Activated CD4-positive, alpha-beta memory T cell treated with anti-CD3 and anti-CD28 coated beads for 36 hours (primary cell): ENCODE results near the gene TCHP. TPM values are rescaled to one million over a fixed set of nuclear protein-coding genes. Genes with fewer than 3 reads are reported as not detected.
"Not testable (repeated sequence)": the region's sequence is repeated elsewhere in the genome, so short reads cannot be mapped to it uniquely, and the experiment has no call there.

ENCODE experiments used
- CTCF ChIA-PET: fragments of 350-600 bp; sonication (Branson Sonifier 250); formaldehyde crosslinking; loops from one replicate; lab custom pipeline; 2021; ENCODE audit warnings: antibody characterized with exemption, inconsistent platforms; lab: Charles Lee
- POLR2A ChIA-PET: fragments of 350-600 bp; sonication (Branson Sonifier 250); formaldehyde crosslinking; loops from one replicate; lab custom pipeline; 2021; ENCODE audit warnings: antibody characterized with exemption; lab: Charles Lee
- DNase-seq: peaks from one replicate; pipeline ENCODE4 v3.0.0-alpha.2; 2020
- H3K27ac Mint-ChIP-seq: one replicate; pipeline ENCODE4 v1.8.0; 2021; ENCODE audit warnings: mixed read lengths
- H3K27me3 Mint-ChIP-seq: one replicate; pipeline ENCODE4 v1.8.0; 2021; ENCODE audit warnings: mixed read lengths
- H3K36me3 Mint-ChIP-seq: one replicate; pipeline ENCODE4 v1.8.0; 2021; ENCODE audit warnings: mixed read lengths
- H3K4me1 Mint-ChIP-seq: one replicate; pipeline ENCODE4 v1.8.0; 2021; ENCODE audit warnings: low read depth, mixed read lengths
- H3K4me3 Mint-ChIP-seq: one replicate; pipeline ENCODE4 v1.8.0; 2021; ENCODE audit warnings: mild to moderate bottlenecking, mixed read lengths
- H3K9me3 Mint-ChIP-seq: one replicate; pipeline ENCODE4 v1.8.0; 2021; ENCODE audit warnings: mixed read lengths
- intact Hi-C: fragments of 100-400 bp; cut with micrococcal nuclease; formaldehyde crosslinking; loops from one replicate; pipeline ENCODE4 v1.15.1; 2023
- total RNA-seq, 2 experiments: library from RNA; stranded (reverse); gene quantifications; one replicate each; pipeline ENCODE4 v1.2.3, GENCODE V29; 2021

Gene TCHP
- total RNA-seq, 2 experiments from 2014 or later, result 21.2 to 21.3 TPM

DNA sequence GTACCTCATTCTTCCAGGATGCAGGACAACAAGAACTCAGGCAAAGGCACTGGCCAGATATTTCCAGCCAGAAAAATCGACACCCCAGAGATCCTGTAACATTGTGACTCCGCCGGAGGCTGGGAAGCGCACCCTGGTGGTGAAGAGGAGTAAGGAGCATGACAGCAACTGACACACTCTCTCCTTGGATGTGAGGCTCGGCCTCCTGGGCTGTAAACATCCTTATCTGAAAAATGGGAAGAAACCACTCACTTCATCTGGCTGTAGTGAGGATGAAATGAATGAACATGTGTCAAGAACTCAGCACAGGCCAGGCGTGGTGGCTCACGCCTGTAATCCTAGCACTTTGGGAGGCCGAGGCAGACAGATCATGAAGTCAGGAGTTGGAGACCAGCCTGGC, 27.5 kb downstream of the TCHP start:
- Mint-ChIP-seq H3K27ac (no peak overlapping the region), H3K9me3 (no peaks in the 10 kb centered on the region), H3K36me3 (peaks cover 8% of the 10 kb centered on the region), H3K4me3 (no peak overlapping the region), H3K27me3 (no peaks in the 10 kb centered on the region), H3K4me1 (no peaks in the 10 kb centered on the region)
- intact Hi-C loops, result loop anchor here (1.0 kb wide), 1 partner anchor 74 kb away; no protein-coding TSS in a partner anchor
- ChIA-PET CTCF (interaction anchor here (1.0 to 5.9 kb wide), 5 partner anchors 14 to 124 kb away, joined by 3 to 41 read pairs (median 4); no protein-coding TSS in a partner anchor), POLR2A (interaction anchor here (0.7 kb wide), 1 partner anchor 57 kb away, joined by 7 read pairs; no protein-coding TSS in a partner anchor)
- peak; percentile 54 for DNase-seq

DNA sequence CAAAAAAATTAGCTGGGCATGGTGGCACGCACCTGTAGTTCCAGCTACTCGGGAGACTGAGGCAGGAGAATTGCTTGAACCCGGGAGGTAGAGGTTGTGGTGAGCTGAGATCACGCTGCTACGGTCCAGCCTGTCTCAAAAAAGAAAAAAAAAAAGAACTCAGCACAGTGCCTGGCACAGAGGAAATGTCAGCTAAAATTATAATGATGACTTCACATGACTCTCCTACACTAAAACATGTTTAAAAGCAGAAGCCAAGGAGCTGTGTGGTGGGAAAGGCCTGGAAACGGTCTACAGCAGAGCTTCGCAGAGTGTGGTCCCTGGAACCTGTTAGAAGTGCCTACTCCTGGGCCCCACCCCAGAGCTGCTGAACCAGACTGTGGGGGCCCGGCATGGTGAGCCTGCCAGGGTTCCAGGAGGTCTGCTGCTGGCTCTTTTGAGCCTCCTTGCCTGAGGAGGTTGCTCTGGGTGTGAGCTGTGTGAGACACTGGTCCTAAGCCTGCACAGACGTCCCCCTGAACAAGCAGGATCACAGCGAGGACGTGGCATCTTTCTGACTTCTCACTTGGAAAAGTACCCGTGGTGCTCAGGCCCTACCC, 28.1 kb downstream of the TCHP start:
- H3K36me3 Mint-ChIP-seq, result peaks cover 8% of the 10 kb centered on the region
- H3K4me3 Mint-ChIP-seq, result no peak overlapping the region
- no peaks in the 10 kb centered on the region for H3K9me3 Mint-ChIP-seq
- H3K27ac Mint-ChIP-seq, result no peak overlapping the region
- H3K27me3 Mint-ChIP-seq, result no peaks in the 10 kb centered on the region
- POLR2A ChIA-PET, result interaction anchor here (0.7 kb wide), 1 partner anchor 117 kb away, joined by 3 read pairs; no protein-coding TSS in a partner anchor
- CTCF ChIA-PET, result interaction anchor here (0.6 to 5.9 kb wide), 8 partner anchors 8 to 186 kb away, joined by 3 to 41 read pairs (median 3); no protein-coding TSS in a partner anchor
- DNase-seq, result no peak
- H3K4me1 Mint-ChIP-seq, result no peaks in the 10 kb centered on the region
- intact Hi-C loops, result no loop called here

DNA sequence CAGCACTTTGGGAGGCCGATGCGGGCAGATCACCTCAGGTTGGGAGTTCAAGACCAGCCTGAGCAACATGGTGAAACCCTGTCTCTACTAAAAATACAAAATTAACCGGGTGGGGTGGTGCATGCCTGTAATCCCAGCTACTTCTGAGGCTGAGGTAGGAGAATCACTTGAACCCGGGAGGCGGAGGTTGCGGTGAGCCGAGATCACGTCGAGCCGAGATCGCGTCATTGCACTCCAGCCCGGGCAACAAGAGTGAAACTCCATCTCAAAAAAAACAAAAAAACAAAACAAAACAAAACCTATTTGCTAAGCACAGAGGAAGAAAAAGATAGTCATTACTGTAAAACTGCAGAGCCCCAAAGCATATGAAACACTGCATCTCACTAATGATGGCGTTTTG, 29.3 kb downstream of the TCHP start:
- peaks cover 12% of the 10 kb centered on the region for H3K36me3 Mint-ChIP-seq
- POLR2A ChIA-PET, intact Hi-C loops, H3K27ac Mint-ChIP-seq, H3K4me1 Mint-ChIP-seq, H3K27me3 Mint-ChIP-seq, H3K9me3 Mint-ChIP-seq, DNase-seq, H3K4me3 Mint-ChIP-seq: not testable (repeated sequence)
- CTCF ChIA-PET, result interaction anchor here (0.6 to 5.9 kb wide), 3 partner anchors 26 to 84 kb away, joined by 3 to 41 read pairs (median 9); no protein-coding TSS in a partner anchor

DNA sequence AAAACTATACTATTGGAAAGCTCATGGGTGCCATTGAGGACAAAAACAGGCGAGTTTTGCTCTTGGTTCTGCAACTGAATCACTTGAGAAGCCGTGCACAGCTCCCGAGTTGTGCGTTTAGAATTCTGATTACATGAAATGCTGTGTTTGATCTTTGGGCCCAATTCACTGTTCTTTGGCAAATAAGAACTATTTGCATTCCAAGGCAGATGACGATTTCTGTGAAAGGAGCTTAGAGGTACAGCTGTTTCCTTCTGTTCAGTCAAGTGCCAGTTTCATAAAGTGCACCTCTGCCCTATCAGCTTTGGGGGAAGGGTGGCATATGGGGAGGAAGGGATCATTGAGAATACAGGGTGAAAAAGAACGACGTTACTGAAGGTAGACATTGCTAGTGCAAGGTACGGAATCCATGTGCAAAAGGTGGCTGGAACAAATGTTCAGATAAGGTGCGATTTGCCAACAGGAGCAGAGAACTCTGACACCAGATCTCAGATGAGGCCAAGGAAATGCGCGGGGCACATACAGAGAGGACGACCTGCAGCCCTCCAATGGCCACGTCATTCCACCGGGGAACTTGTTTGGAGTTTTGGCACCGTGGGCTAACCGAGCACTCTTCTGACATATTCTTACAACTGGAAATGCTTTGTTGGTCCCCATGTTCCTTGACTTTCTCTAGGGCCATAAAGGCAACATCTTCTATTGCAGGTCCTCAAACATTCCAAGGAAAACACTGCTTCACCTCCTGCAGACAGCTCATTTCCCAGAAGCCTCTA, 30.1 kb downstream of the TCHP start:
- ChIA-PET POLR2A (no interaction called here), CTCF (interaction anchor here (5.9 kb wide), 1 partner anchor 77 kb away, joined by 41 read pairs; no protein-coding TSS in a partner anchor)
- Mint-ChIP-seq H3K27ac (no peak overlapping the region), H3K4me3 (no peak overlapping the region), H3K4me1 (no peaks in the 10 kb centered on the region), H3K9me3 (no peaks in the 10 kb centered on the region), H3K36me3 (peaks cover 12% of the 10 kb centered on the region), H3K27me3 (no peaks in the 10 kb centered on the region)
- intact Hi-C loops, result no loop called here
- no peak for DNase-seq

DNA sequence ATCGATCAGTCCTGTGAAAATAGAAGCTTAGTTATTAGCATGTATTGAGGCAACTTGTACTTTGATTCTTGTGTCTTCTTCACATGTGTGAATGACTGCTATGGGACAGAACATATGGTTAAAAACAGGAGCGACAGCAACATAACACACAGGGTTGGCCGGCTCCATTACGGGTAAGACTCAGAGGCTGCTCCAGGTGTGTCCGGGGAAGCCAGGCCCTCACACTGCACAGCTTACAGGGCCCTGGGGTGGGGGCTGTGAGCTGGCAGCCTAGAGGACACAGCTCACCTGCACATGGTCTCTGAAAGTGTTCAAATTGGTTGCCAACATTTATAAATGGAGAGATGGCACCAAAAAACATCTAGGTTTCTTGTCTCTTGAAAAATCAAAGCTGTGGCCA, 31.1 kb downstream of the TCHP start:
- intact Hi-C loops, result no loop called here
- no peaks in the 10 kb centered on the region for H3K4me1 Mint-ChIP-seq
- no peak for DNase-seq
- H3K27ac Mint-ChIP-seq, result no peak overlapping the region
- CTCF ChIA-PET, result interaction anchor here (0.9 to 1.9 kb wide), 3 partner anchors 30 to 500 kb away, joined by 3 to 5 read pairs (median 3); no protein-coding TSS in a partner anchor
- H3K4me3 Mint-ChIP-seq, result no peak overlapping the region
- H3K36me3 Mint-ChIP-seq, result peaks cover 18% of the 10 kb centered on the region
- no peaks in the 10 kb centered on the region for H3K9me3 Mint-ChIP-seq
- H3K27me3 Mint-ChIP-seq, result no peaks in the 10 kb centered on the region
- POLR2A ChIA-PET, result no interaction called here

DNA sequence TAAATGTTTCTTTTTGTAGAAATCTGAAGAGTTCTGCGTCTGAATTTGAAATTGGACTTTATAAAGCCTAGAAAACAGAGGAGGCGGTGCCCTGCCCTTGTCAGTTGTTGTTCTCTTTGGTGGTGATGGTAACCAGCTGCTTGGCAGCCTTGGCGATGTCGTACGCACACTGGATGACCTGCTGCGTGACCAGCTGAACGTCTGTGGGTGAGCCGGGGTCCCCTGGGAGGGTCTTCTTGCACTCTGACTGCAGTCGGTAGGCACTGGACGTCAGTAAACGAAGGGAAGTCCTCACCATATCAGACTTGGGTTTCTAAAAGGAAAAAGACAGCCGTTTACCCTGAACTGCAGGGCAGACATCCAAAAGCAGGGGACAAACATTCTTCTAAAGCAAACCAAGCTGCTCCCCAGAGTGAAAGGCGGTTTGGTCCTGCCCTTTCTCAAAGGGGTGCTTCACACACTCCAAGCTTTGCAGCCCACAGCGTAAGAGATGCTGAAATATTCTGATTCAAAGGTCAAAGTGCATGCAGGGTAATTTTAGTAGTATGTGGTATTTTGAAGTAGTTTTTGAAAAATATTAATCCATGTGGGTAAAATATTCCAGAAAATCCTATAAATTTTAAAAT, 32.9 kb downstream of the TCHP start:
- no peak overlapping the region for H3K4me3 Mint-ChIP-seq
- CTCF ChIA-PET, result interaction anchor here (1.1 to 1.3 kb wide), 2 partner anchors 91 to 129 kb away, joined by 3 to 4 read pairs; no protein-coding TSS in a partner anchor
- no peaks in the 10 kb centered on the region for H3K9me3 Mint-ChIP-seq
- POLR2A ChIA-PET, result no interaction called here
- DNase-seq, result no peak
- intact Hi-C loops, result no loop called here
- H3K4me1 Mint-ChIP-seq, result no peaks in the 10 kb centered on the region
- H3K36me3 Mint-ChIP-seq, result peaks cover 25% of the 10 kb centered on the region
- H3K27ac Mint-ChIP-seq, result no peak overlapping the region
- no peaks in the 10 kb centered on the region for H3K27me3 Mint-ChIP-seq

DNA sequence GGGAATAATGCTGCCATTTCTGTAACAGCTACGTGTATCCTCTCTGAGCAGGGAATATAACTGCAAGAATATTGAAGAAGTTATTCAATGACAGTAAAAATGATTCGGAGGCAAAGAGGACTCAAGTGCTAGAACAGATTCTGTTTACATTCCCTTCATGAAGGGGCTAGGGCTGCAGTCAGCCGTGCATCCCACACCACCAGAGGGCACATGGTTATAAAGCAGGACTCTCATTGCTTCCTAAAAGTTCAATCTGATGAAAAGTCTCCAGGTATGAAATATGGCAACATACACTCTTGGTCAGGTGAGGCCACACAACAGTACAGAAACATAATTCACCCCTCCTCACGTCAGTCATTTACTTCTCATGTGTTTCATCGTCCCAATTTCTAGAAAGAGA, 34.0 kb downstream of the TCHP start:
- intact Hi-C loops, result no loop called here
- CTCF ChIA-PET, result interaction anchor here (0.9 to 1.1 kb wide), 4 partner anchors 16 to 140 kb away, joined by 3 to 4 read pairs (median 3); no protein-coding TSS in a partner anchor
- Mint-ChIP-seq H3K4me3 (no peak overlapping the region), H3K4me1 (no peaks in the 10 kb centered on the region), H3K27ac (no peak overlapping the region), H3K27me3 (no peaks in the 10 kb centered on the region), H3K9me3 (no peaks in the 10 kb centered on the region), H3K36me3 (peaks cover 29% of the 10 kb centered on the region)
- DNase-seq, result peak; percentile 46
- POLR2A ChIA-PET, result no interaction called here

DNA sequence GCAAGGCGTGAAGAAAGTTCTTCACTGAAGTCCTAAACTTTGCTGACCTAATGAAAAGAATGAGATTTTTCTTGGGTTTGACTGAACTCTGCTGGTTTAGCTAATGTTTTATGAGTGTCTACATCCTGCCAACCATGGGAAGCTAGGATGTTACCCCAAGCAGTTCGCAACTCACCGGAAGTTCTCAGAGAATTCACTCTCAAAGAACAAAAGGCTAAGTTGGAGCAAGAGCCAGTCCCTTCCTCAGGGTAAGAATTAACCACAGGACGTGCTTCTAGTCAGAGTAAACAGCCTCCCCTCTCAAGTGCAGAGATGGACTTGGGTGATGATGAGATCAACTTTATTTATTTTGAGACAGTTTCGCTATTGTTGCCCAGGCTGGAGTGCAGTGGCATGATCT, 37.3 kb downstream of the TCHP start:
- peaks cover 27% of the 10 kb centered on the region for H3K36me3 Mint-ChIP-seq
- H3K4me3 Mint-ChIP-seq, result no peak overlapping the region
- ChIA-PET POLR2A (no interaction called here), CTCF (interaction anchor here (1.4 kb wide), 1 partner anchor 84 kb away, joined by 3 read pairs; no protein-coding TSS in a partner anchor)
- intact Hi-C loops, result no loop called here
- no peak overlapping the region for H3K27ac Mint-ChIP-seq
- H3K27me3 Mint-ChIP-seq, result no peaks in the 10 kb centered on the region
- no peaks in the 10 kb centered on the region for H3K9me3 Mint-ChIP-seq
- no peaks in the 10 kb centered on the region for H3K4me1 Mint-ChIP-seq
- DNase-seq, result no peak

DNA sequence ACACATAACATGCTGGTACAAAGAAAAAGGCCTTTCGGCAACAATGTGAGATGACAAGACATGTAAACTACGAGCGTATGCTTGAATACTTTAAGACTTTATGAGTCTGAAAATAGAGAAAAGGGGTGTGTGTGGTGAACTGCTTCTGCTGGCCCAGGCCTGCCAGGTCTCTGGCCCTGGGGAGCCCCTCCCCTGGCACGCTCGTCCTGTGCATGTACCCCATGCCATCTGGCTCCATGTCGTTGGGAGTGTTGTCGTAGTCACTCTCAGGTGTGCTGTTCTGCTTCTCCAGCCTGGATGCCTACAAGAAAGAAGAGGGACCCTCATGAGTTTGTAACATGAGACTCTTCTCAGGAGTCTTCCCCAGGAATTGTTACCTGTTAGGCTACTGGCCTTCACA, 38.9 kb downstream of the TCHP start:
- ChIA-PET POLR2A (no interaction called here), CTCF (no interaction called here)
- Mint-ChIP-seq H3K36me3 (peaks cover 23% of the 10 kb centered on the region), H3K9me3 (no peaks in the 10 kb centered on the region), H3K4me3 (no peak overlapping the region), H3K27ac (no peak overlapping the region), H3K4me1 (no peaks in the 10 kb centered on the region), H3K27me3 (no peaks in the 10 kb centered on the region)
- intact Hi-C loops, result no loop called here
- no peak for DNase-seq

DNA sequence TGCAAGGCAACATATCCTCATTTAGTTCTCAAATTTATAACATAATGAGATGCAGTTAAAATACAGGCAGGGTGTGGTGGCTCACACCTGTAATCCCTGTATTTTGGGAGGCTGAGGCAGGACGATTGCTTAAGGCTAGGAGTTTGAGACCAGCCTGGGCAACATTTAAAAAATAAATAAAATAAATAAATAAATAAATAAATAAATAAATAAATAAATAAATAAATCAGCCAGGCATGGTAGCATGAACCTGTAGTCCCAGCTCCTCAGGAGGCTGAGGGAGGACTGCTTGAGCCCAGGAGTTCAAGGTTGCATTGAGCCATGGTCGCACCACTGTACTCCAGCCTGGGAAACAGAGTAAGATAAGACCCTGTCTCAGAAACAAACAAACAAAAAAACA, 39.4 kb downstream of the TCHP start:
- Mint-ChIP-seq H3K4me1 (no peaks in the 10 kb centered on the region), H3K36me3 (peaks cover 21% of the 10 kb centered on the region), H3K27ac (no peak overlapping the region), H3K4me3 (no peak overlapping the region), H3K27me3 (no peaks in the 10 kb centered on the region), H3K9me3 (no peaks in the 10 kb centered on the region)
- ChIA-PET CTCF (no interaction called here), POLR2A (no interaction called here)
- intact Hi-C loops, result no loop called here
- DNase-seq, result no peak

DNA sequence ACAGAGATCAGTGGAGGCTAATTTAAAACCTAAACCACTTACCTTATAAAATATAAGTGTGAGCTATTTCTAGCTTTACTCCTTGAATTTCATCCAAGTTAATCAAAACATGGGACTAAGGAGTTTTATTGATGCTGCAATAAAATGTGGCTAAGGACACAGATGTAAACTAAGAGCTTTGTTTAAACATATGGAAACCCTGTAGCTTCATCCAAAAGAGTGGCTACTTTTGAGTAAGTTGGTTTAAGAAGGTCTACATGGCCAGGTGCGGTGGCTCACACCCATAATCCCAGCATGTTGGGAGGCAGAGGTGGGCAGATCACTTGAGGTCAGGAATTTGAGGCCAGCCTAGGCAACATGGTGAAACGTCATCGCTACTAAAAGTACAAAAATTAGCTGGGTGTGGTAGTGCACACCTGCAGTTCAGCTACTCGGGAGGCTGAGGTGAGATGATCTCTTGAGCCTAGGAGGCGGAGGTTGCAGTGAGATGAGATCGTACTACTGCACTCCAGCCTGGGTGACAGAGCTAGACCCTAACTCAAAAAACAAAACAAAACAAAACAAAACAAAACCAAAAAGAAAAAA, 40.4 kb downstream of the TCHP start:
- DNase-seq, result no peak
- H3K4me3 Mint-ChIP-seq, result no peak overlapping the region
- no peak overlapping the region for H3K27ac Mint-ChIP-seq
- H3K36me3 Mint-ChIP-seq, result peaks cover 29% of the 10 kb centered on the region
- no peaks in the 10 kb centered on the region for H3K27me3 Mint-ChIP-seq
- ChIA-PET POLR2A (no interaction called here), CTCF (interaction anchor here (0.6 to 0.8 kb wide), 2 partner anchors 95 to 237 kb away, joined by 3 read pairs; no protein-coding TSS in a partner anchor)
- H3K9me3 Mint-ChIP-seq, result no peaks in the 10 kb centered on the region
- intact Hi-C loops, result no loop called here
- H3K4me1 Mint-ChIP-seq, result peaks cover 4% of the 10 kb centered on the region
